MM.1S (cell line): ENCODE measurements around the gene BUD23.

Experiments
- CTCF ChIP-seq: fragments of 300-600 bp; sonication (generic); IDR thresholded peaks from 2 replicates; pipeline ENCODE4 v1.5.1; 2016; ENCODE audit warnings: antibody characterized with exemption, low read length, mixed read lengths
- EZH2 ChIP-seq: fragments of 300-600 bp; sonication (generic); optimal IDR thresholded peaks from 2 replicates; pipeline ENCODE3; 2017; ENCODE audit warnings: low read depth, mild to moderate bottlenecking, antibody characterized with exemption, low read length, mixed read lengths

DNA sequence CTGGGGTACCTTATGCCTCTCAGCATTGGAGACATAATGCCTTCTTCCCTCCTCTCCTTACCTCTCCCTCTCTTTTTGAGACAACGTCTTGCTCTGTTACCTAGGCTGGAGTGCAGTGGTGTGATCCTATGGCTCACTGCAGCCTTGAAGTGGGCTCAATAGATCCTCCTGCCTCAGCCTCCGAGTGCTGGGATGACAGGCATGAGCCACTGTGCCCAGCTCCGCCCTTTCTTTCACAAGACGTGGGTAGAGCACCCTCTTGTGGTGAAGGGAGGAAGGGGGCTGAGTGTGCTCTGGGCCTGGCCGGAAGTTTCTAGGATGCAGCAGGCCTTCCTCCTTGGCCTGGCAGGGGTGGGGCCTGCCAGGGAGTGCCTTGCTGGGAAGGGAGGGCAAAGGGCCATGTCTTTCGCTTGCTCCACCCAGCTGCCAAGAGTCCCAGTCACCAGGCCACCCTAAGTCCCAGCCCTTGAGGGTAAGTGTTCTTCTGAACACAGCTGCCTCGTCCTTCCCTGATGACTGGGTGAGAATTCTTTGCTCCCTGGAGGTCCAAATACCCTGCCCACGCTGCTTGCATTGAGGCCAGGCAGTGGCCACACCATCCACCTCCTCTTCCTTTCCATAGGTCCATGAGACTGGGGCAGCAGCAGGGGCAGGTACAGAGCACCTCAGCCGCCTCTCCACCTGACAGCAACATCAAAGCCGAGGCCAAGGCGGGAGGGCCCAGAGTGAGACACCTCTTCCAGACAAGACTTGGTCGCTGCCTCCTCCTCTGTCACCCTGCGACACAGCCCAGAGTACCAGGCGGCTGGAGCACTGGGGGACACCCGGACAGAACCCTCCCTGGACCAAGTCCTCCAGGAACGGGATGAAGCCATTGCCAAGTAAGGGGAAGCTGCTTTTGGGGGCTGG lies 51.5 kb downstream of the BUD23 start:
- TF ChIP-seq CTCF (peak; percentile 94), EZH2 (no peak)
